HCT116 (cell line): ENCODE data around the gene TCTA. TPM values are rescaled to one million over a fixed set of nuclear protein-coding genes. Genes with fewer than 3 reads are reported as not detected.

Experiments used
- ATAC-seq: fragments of 200-7000 bp; cut with Tn5 transposase; 2 replicates; pipeline ENCODE4 v1.9.1; 2020; ENCODE audit warnings: mild to moderate bottlenecking, moderate library complexity
- BruUV-seq: library from RNA; stranded (reverse); fragments of 400-500 nt; replicated peaks from 2 replicates; lab custom pipeline; 2021; lab: Mats Ljungman, UMichigan
- CTCF ChIA-PET: fragments of 300-600 bp; sonication (Branson Sonifier 250); formaldehyde crosslinking; loops from one replicate; lab custom pipeline; 2021; ENCODE audit warnings: antibody characterized with exemption; lab: Charles Lee
- POLR2A ChIA-PET: fragments of 300-600, 350-600 bp; sonication (Branson Sonifier 250); formaldehyde crosslinking; loops from one replicate; lab custom pipeline; 2021; ENCODE audit warnings: antibody characterized with exemption; lab: Charles Lee
- RAD21 ChIA-PET, 2 experiments: fragments of 300-600 bp; sonication (Branson Sonifier 250); formaldehyde crosslinking; loops; one replicate each; lab custom pipeline; 2023; ENCODE audit warnings: low total read pairs in 2 of 2; ENCODE audit not compliant: uncharacterized antibody in 2 of 2, unreplicated experiment in 2 of 2, low non-redundant PET in 1 of 2; lab: Charles Lee
- DNase-seq: peaks from one replicate; pipeline ENCODE4 v3.0.0-alpha.2; 2010; ENCODE audit warnings: low read depth, low spot score
- H2AFZ ChIP-seq: fragments of 200-600 bp; shearing (Covaris generic), sonication (generic); 2 replicates; pipeline ENCODE4 v1.6.1; 2017; ENCODE audit warnings: low read depth, mixed run types, mixed read lengths, antibody characterized with exemption, low read length; ENCODE audit not compliant: poor library complexity, severe bottlenecking
- H3K27ac ChIP-seq: 2 replicates; pipeline ENCODE4 v1.5.1; 2012; ENCODE audit warnings: low read depth, low read length
- H3K27me3 ChIP-seq: fragments of 200-600 bp; sonication (generic); 2 replicates; pipeline ENCODE4 v1.6.1; 2016; ENCODE audit warnings: mixed run types, low read length, mixed read lengths; ENCODE audit not compliant: insufficient read depth
- H3K36me3 ChIP-seq, 2 experiments: fragments of 200-500 bp in 1 of 2; fragments of 200-600 bp in 1 of 2; sonication (Bioruptor generic) in 1 of 2; sonication (generic) in 1 of 2; 2 replicates each; pipeline versions ENCODE4 v1.5.1 to v1.6.1; 2014 to 2016; ENCODE audit warnings: low read length in 2 of 2, inconsistent platforms in 1 of 2, mixed read lengths in 1 of 2, mixed run types in 1 of 2; ENCODE audit not compliant: insufficient read depth in 2 of 2, control insufficient read depth in 1 of 2
- H3K4me1 ChIP-seq, 2 experiments: fragments of 200-600 bp in 1 of 2; sonication (generic) in 1 of 2; 2 replicates each; pipeline versions ENCODE4 v1.5.1 to v1.6.1; 2012 to 2017; ENCODE audit warnings: low read length in 2 of 2, inconsistent platforms in 1 of 2, mild to moderate bottlenecking in 1 of 2, mixed read lengths in 1 of 2, mixed run types in 1 of 2, moderate library complexity in 1 of 2; ENCODE audit not compliant: insufficient read depth in 2 of 2, control insufficient read depth in 1 of 2
- H3K4me2 ChIP-seq: fragments of 200-600 bp; sonication (generic); 2 replicates; pipeline ENCODE4 v1.6.1; 2017; ENCODE audit warnings: mixed run types, low read length, mixed read lengths
- H3K4me3 ChIP-seq, 2 experiments: fragments of 200-600 bp in 1 of 2; sonication (generic) in 1 of 2; replicated peaks in 1 of 2; 2 replicates each; pipeline ENCODE4 v1.5.1; 2011 to 2016; ENCODE audit warnings: low read length in 2 of 2, control low read depth in 1 of 2, low read depth in 1 of 2, mild to moderate bottlenecking in 1 of 2, mixed read lengths in 1 of 2, mixed run types in 1 of 2
- H3K79me2 ChIP-seq: fragments of 200-600 bp; sonication (generic); 2 replicates; pipeline ENCODE4 v1.6.1; 2017; ENCODE audit warnings: mild to moderate bottlenecking, mixed run types, low read length, moderate library complexity, mixed read lengths; ENCODE audit not compliant: insufficient read depth
- H3K9ac ChIP-seq: fragments of 200-600 bp; sonication (generic); 2 replicates; pipeline ENCODE4 v1.6.1; 2016; ENCODE audit warnings: low read length, mixed read lengths
- H3K9me2 ChIP-seq: fragments of 200-600 bp; sonication (generic), shearing (Covaris generic); 2 replicates; pipeline ENCODE4 v1.6.1; 2017; ENCODE audit warnings: mixed run types, mild to moderate bottlenecking, moderate library complexity; ENCODE audit not compliant: insufficient read depth
- H3K9me3 ChIP-seq, 2 experiments: fragments of 200-500 bp in 1 of 2; fragments of 200-600 bp in 1 of 2; sonication (Bioruptor generic) in 1 of 2; sonication (generic) in 1 of 2; 2 replicates each; pipeline ENCODE4 v1.6.1; 2014 to 2017; ENCODE audit warnings: low read length in 2 of 2, mixed read lengths in 2 of 2, inconsistent platforms in 1 of 2, low read depth in 1 of 2, mild to moderate bottlenecking in 1 of 2, mixed run types in 1 of 2, moderate library complexity in 1 of 2; ENCODE audit not compliant: control insufficient read depth in 1 of 2, insufficient read depth in 1 of 2
- H4K20me1 ChIP-seq: fragments of 200-600 bp; sonication (generic), shearing (Covaris generic); 2 replicates; pipeline ENCODE4 v1.6.1; 2017; ENCODE audit warnings: mixed run types, mild to moderate bottlenecking, moderate library complexity; ENCODE audit not compliant: insufficient read depth
- CEBPB ChIP-seq: IDR thresholded peaks from 2 replicates; pipeline ENCODE4 v1.6.1; 2012; ENCODE audit warnings: low read depth
- EZH2 ChIP-seq: fragments of 200-600 bp; sonication (generic); IDR thresholded peaks from 2 replicates; pipeline ENCODE4 v1.6.1; 2017; ENCODE audit warnings: antibody characterized with exemption, mixed run types
- JUND ChIP-seq: IDR thresholded peaks from 2 replicates; pipeline ENCODE4 v1.6.1; 2012
- POLR2A ChIP-seq: IDR thresholded peaks from 2 replicates; pipeline ENCODE4 v1.7.0; 2011; ENCODE audit warnings: borderline replicate concordance; ENCODE audit not compliant: insufficient read depth, insufficient read length; ENCODE audit errors: extremely low read depth
- SP1 ChIP-seq: IDR thresholded peaks from 2 replicates; pipeline ENCODE4 v1.6.1; 2012; ENCODE audit warnings: low read depth
- ZFX ChIP-seq: fragments of 450-650 bp; IDR thresholded peaks from 2 replicates; pipeline ENCODE4 v1.6.1; 2017
- ZNF274 ChIP-seq: fragments of 200-500 bp; sonication (Bioruptor generic); IDR thresholded peaks from 2 replicates; pipeline ENCODE4 v1.6.1; 2014; ENCODE audit warnings: mild to moderate bottlenecking, low read depth, low read length, inconsistent platforms
- intact Hi-C: fragments of 100-400 bp; cut with micrococcal nuclease; formaldehyde crosslinking; loops from 2 replicates; pipeline ENCODE4 v1.10.0; 2022
- total RNA-seq: library from RNA; stranded (reverse); gene quantifications from one replicate; pipeline ENCODE4 v1.2.1, GENCODE V29; 2021; ENCODE audit not compliant: unreplicated experiment
- TF ChIP-seq, protein P1 (sequence below): IDR thresholded peaks from 2 replicates; pipeline ENCODE4 v1.6.1; 2012
- TF ChIP-seq, protein P2 (sequence below), 3 experiments: fragments of 200-600 bp in 1 of 3; sonication (generic) in 1 of 3; IDR thresholded peaks in 2 of 3; conservative IDR thresholded peaks in 1 of 3; 2 replicates each; pipeline ENCODE4 v1.5.1; 2012 to 2017; ENCODE audit warnings: low read depth in 2 of 3, low read length in 2 of 3, antibody characterized with exemption in 1 of 3, borderline replicate concordance in 1 of 3, control low read depth in 1 of 3, mild to moderate bottlenecking in 1 of 3, mixed read lengths in 1 of 3, mixed run types in 1 of 3, moderate library complexity in 1 of 3; ENCODE audit not compliant: insufficient read depth in 1 of 3
- TF ChIP-seq, protein P3 (sequence below): IDR thresholded peaks from 2 replicates; pipeline ENCODE4 v1.6.1; 2012

TCTA gene
- total RNA-seq, 1 experiment from 2014 or later: 11.9 TPM

DNA sequence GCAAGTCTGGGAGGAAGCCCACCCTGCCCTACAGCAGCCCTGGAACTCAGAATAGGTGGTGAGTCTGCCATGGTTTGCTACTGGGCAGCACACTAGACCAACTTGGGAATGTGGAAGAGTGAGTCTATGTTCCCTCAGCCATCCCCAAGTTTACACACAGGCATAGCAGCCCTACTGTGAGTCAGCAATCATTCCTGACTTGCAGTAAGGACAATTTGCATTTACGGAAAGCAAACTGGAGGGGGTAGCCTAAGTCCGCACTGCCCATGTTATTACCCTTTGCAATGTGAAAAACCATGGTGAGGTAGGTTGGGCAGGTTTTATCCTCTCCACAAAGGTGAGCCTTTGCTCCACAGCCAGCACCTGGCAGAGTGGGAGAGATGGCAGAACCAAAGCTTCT, 4.6 kb downstream of the TCTA start:
- H3K36me3 ChIP-seq: peaks cover 0 to 17% of the 10 kb centered on the region in 2 experiments; a peak in 1 of 4 replicates
- TF ChIP-seq, protein P1, sequence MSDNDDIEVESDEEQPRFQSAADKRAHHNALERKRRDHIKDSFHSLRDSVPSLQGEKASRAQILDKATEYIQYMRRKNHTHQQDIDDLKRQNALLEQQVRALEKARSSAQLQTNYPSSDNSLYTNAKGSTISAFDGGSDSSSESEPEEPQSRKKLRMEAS: no peak
- TF ChIP-seq JUND: no peak
- TF ChIP-seq ZFX: no peak
- no peak for TF ChIP-seq CEBPB
- no peak for TF ChIP-seq ZNF274
- TF ChIP-seq, protein P2, sequence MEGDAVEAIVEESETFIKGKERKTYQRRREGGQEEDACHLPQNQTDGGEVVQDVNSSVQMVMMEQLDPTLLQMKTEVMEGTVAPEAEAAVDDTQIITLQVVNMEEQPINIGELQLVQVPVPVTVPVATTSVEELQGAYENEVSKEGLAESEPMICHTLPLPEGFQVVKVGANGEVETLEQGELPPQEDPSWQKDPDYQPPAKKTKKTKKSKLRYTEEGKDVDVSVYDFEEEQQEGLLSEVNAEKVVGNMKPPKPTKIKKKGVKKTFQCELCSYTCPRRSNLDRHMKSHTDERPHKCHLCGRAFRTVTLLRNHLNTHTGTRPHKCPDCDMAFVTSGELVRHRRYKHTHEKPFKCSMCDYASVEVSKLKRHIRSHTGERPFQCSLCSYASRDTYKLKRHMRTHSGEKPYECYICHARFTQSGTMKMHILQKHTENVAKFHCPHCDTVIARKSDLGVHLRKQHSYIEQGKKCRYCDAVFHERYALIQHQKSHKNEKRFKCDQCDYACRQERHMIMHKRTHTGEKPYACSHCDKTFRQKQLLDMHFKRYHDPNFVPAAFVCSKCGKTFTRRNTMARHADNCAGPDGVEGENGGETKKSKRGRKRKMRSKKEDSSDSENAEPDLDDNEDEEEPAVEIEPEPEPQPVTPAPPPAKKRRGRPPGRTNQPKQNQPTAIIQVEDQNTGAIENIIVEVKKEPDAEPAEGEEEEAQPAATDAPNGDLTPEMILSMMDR (IDR thresholded peaks at IDR 0.05 in 2 of 3, conservative IDR thresholded peaks at IDR 0.05 in 1 of 3; ENCODE audit: borderline replicate concordance in 1 of 3, insufficient read depth in 1 of 3, low read depth in 2 of 3, low read length in 2 of 3): no peak
- TF ChIP-seq, protein P3, sequence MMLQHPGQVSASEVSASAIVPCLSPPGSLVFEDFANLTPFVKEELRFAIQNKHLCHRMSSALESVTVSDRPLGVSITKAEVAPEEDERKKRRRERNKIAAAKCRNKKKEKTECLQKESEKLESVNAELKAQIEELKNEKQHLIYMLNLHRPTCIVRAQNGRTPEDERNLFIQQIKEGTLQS: no peak
- no peak for TF ChIP-seq EZH2
- no peak for TF ChIP-seq POLR2A
- no peak for TF ChIP-seq SP1
- no peaks in the 10 kb centered on the region for H3K27me3 ChIP-seq
- no peak overlapping the region for H3K4me3 ChIP-seq
- H3K9ac ChIP-seq: no peak overlapping the region
- no peak overlapping the region for H3K4me2 ChIP-seq
- H2AFZ ChIP-seq: no peak overlapping the region
- H3K27ac ChIP-seq: no peak overlapping the region
- no peaks in the 10 kb centered on the region for H3K9me3 ChIP-seq
- intact Hi-C loops: no loop called here
- POLR2A ChIA-PET: no interaction called here
- no peak for DNase-seq
- H3K9me2 ChIP-seq: no peaks in the 10 kb centered on the region
- peaks cover 13 to 66% of the 10 kb centered on the region in 2 experiments for H3K4me1 ChIP-seq
- RAD21 ChIA-PET: no interaction called here
- CTCF ChIA-PET: no interaction called here
- no peak for ATAC-seq
- no TSS peak for BruUV-seq
- H3K79me2 ChIP-seq: peaks cover 16% of the 10 kb centered on the region
- no peaks in the 10 kb centered on the region for H4K20me1 ChIP-seq
